IPS DF 6.9 (cell line): ENCODE measurements around the gene EIF4G3.

ENCODE experiments used
- DNase-seq: peaks from one replicate; pipeline ENCODE4 v3.0.0-alpha.2; 2013; ENCODE audit warnings: low read depth, low spot score
- H3K27ac ChIP-seq: one replicate; pipeline ENCODE4 v1.5.1; 2013; ENCODE audit warnings: low read length, control low read depth
- H3K27me3 ChIP-seq: 2 replicates; pipeline ENCODE4 v1.6.1; 2013; ENCODE audit warnings: mild to moderate bottlenecking, low read length; ENCODE audit not compliant: control insufficient read depth, insufficient read depth
- H3K36me3 ChIP-seq: 2 replicates; pipeline ENCODE4 v1.6.1; 2013; ENCODE audit warnings: low read length; ENCODE audit not compliant: control insufficient read depth, insufficient read depth
- H3K4me1 ChIP-seq: 2 replicates; pipeline ENCODE4 v1.6.1; 2013; ENCODE audit warnings: low read length; ENCODE audit not compliant: control insufficient read depth, insufficient read depth
- H3K4me3 ChIP-seq: 2 replicates; pipeline ENCODE4 v1.5.1; 2013; ENCODE audit warnings: mild to moderate bottlenecking, low read length
- H3K9me3 ChIP-seq: 2 replicates; pipeline ENCODE4 v1.6.1; 2013; ENCODE audit warnings: low read length, inconsistent platforms; ENCODE audit not compliant: control insufficient read depth, insufficient read depth
- WGBS: extraction: QIAGEN DNeasy Blood & Tissue Kit; methylation state at CpG from one replicate; pipeline ENCODE4 v1.1.7; 2013; ENCODE audit warnings: mixed read lengths, missing lambda C conversion rate; ENCODE audit not compliant: insufficient read length, insufficient coverage; 5-methylcytosine and 5-hydroxymethylcytosine counted together

EIF4G3 gene

GRCh38 chr1:20950679-20951078 lies 226.0 kb downstream of the EIF4G3 start:
- DNase-seq, result no peak
- no peaks in the 10 kb centered on the region; the same call in 1 of the 2 replicates for H3K36me3 ChIP-seq
- H3K27ac ChIP-seq, result no peak overlapping the region
- H3K27me3 ChIP-seq, result no peaks in the 10 kb centered on the region
- 0 out of 2 replicates have a peak, but pooled peaks cover 2% of the 10 kb centered on the region for H3K4me1 ChIP-seq
- no peak overlapping the region for H3K4me3 ChIP-seq
- no CpG with 5 or more reads among the region's 3 CpGs for WGBS
- H3K9me3 ChIP-seq, result no peaks in the 10 kb centered on the region

- Histone ChIP-seq H3K36me3 (no peaks in the 10 kb centered on the region; the same call in 1 of the 2 replicates), H3K9me3 (no peaks in the 10 kb centered on the region), H3K4me3 (no peak overlapping the region), H3K4me1 (0 out of 2 replicates have a peak, but pooled peaks cover 2% of the 10 kb centered on the region), H3K27me3 (no peaks in the 10 kb centered on the region), H3K27ac (no peak overlapping the region)
- no peak for DNase-seq
- WGBS, result no CpG with 5 or more reads among the region's 9 CpGs
Measured at GRCh38 chr1:20949871-20950590, 226.7 kb downstream of the EIF4G3 start.

GRCh38 chr1:20948101-20948500 lies 228.6 kb downstream of the EIF4G3 start:
- no peaks in the 10 kb centered on the region; the same call in 1 of the 2 replicates for H3K36me3 ChIP-seq
- H3K4me1 ChIP-seq, result 0 out of 2 replicates have a peak, but pooled peaks cover 2% of the 10 kb centered on the region
- no peaks in the 10 kb centered on the region for H3K9me3 ChIP-seq
- DNase-seq, result no peak
- H3K4me3 ChIP-seq, result no peak overlapping the region
- WGBS, result no CpG with 5 or more reads among the region's 6 CpGs
- no peaks in the 10 kb centered on the region for H3K27me3 ChIP-seq
- H3K27ac ChIP-seq, result no peak overlapping the region

- H3K27me3 ChIP-seq, result no peaks in the 10 kb centered on the region
Measured at GRCh38 chr1:20947409-20947808, 229.3 kb downstream of the EIF4G3 start.

GRCh38 chr1:20936621-20937020 lies 240.1 kb downstream of the EIF4G3 start:
- no peaks in the 10 kb centered on the region for H3K9me3 ChIP-seq
- WGBS, result no CpG with 5 or more reads among the region's 2 CpGs

More at GRCh38 chr1:20947409-20947808, 229.3 kb downstream of the EIF4G3 start:
- no peak for DNase-seq
- Histone ChIP-seq H3K4me3 (no peak overlapping the region), H3K36me3 (no peaks in the 10 kb centered on the region; the same call in 1 of the 2 replicates), H3K27ac (no peak overlapping the region), H3K4me1 (0 out of 2 replicates have a peak, but pooled peaks cover 2% of the 10 kb centered on the region), H3K9me3 (no peaks in the 10 kb centered on the region)
- no CpG with 5 or more reads among the region's 2 CpGs for whole genome bisulfite sequencing

GRCh38 chr1:20936216-20936615 lies 240.5 kb downstream of the EIF4G3 start:
- H3K27ac ChIP-seq, result no peak overlapping the region
- no peak overlapping the region for H3K4me3 ChIP-seq
- no CpG with 5 or more reads among the region's 2 CpGs for WGBS
- no peaks in the 10 kb centered on the region for H3K27me3 ChIP-seq
- no peaks in the 10 kb centered on the region for H3K4me1 ChIP-seq
- H3K36me3 ChIP-seq, result no peaks in the 10 kb centered on the region
- H3K9me3 ChIP-seq, result no peaks in the 10 kb centered on the region
- no peak for DNase-seq

More at GRCh38 chr1:20936621-20937020, 240.1 kb downstream of the EIF4G3 start:
- Histone ChIP-seq H3K27ac (no peak overlapping the region), H3K36me3 (no peaks in the 10 kb centered on the region), H3K4me3 (no peak overlapping the region), H3K4me1 (no peaks in the 10 kb centered on the region), H3K27me3 (no peaks in the 10 kb centered on the region)
- no peak for DNase-seq

- DNase-seq, result no peak
- Histone ChIP-seq H3K36me3 (no peaks in the 10 kb centered on the region), H3K9me3 (no peaks in the 10 kb centered on the region), H3K4me3 (no peak overlapping the region), H3K27ac (no peak overlapping the region), H3K4me1 (no peaks in the 10 kb centered on the region), H3K27me3 (no peaks in the 10 kb centered on the region)
- WGBS, result no CpG with 5 or more reads among the region's 1 CpG
Measured at GRCh38 chr1:20935717-20936116, 241.0 kb downstream of the EIF4G3 start.

GRCh38 chr1:20932437-20932977 lies 244.2 kb downstream of the EIF4G3 start:
- Histone ChIP-seq H3K4me1 (no peaks in the 10 kb centered on the region), H3K27me3 (no peaks in the 10 kb centered on the region), H3K9me3 (no peaks in the 10 kb centered on the region), H3K4me3 (no peak overlapping the region), H3K36me3 (no peaks in the 10 kb centered on the region), H3K27ac (no peak overlapping the region)
- no CpG with 5 or more reads among the region's 8 CpGs for WGBS
- DNase-seq, result no peak

GRCh38 chr1:20931930-20932436 lies 244.7 kb downstream of the EIF4G3 start:
- DNase-seq, result no peak
- H3K4me3 ChIP-seq, result no peak overlapping the region
- no peaks in the 10 kb centered on the region for H3K4me1 ChIP-seq
- no peaks in the 10 kb centered on the region for H3K36me3 ChIP-seq
- no peaks in the 10 kb centered on the region for H3K9me3 ChIP-seq
- WGBS, result no CpG with 5 or more reads among the region's 2 CpGs
- no peak overlapping the region for H3K27ac ChIP-seq
- no peaks in the 10 kb centered on the region for H3K27me3 ChIP-seq

- H3K4me3 ChIP-seq, result no peak overlapping the region
- H3K9me3 ChIP-seq, result no peaks in the 10 kb centered on the region
- DNase-seq, result no peak
- H3K36me3 ChIP-seq, result no peaks in the 10 kb centered on the region
- H3K27me3 ChIP-seq, result no peaks in the 10 kb centered on the region
- no peak overlapping the region for H3K27ac ChIP-seq
- no peaks in the 10 kb centered on the region for H3K4me1 ChIP-seq
Measured at GRCh38 chr1:20930427-20930826, 246.3 kb downstream of the EIF4G3 start.
